Activated naive CD4-positive, alpha-beta T cell treated with anti-CD3 and anti-CD28 coated beads for 36 hours (primary cell): Measurements from ENCODE around the gene MEGF8. TPM values are rescaled to one million over a fixed set of nuclear protein-coding genes. Genes with fewer than 3 reads are reported as not detected.
A peak's percentile ranks its signal among the peaks of the same experiment; 100 is the strongest.

Experiments
- CTCF ChIA-PET: fragments of 350-600 bp; sonication (Branson Sonifier 250); formaldehyde crosslinking; loops from one replicate; lab custom pipeline; 2021; ENCODE audit warnings: antibody characterized with exemption; lab: Charles Lee
- DNase-seq: peaks from one replicate; pipeline ENCODE4 v3.0.0-alpha.2; 2020
- H3K27ac Mint-ChIP-seq: one replicate; pipeline ENCODE4 v1.8.0; 2021; ENCODE audit warnings: mild to moderate bottlenecking, mixed read lengths
- H3K27me3 Mint-ChIP-seq: one replicate; pipeline ENCODE4 v1.8.0; 2021; ENCODE audit warnings: low read depth, mixed read lengths
- H3K36me3 Mint-ChIP-seq: one replicate; pipeline ENCODE4 v1.8.0; 2021; ENCODE audit warnings: low read depth, mixed read lengths
- H3K4me1 Mint-ChIP-seq: one replicate; pipeline ENCODE4 v1.8.0; 2021; ENCODE audit warnings: low read depth, mixed read lengths
- H3K4me3 Mint-ChIP-seq: one replicate; pipeline ENCODE4 v1.8.0; 2021; ENCODE audit warnings: mild to moderate bottlenecking, moderate library complexity, mixed read lengths
- H3K9me3 Mint-ChIP-seq: one replicate; pipeline ENCODE4 v1.8.0; 2021; ENCODE audit warnings: mixed read lengths
- intact Hi-C: fragments of 100-400 bp; cut with micrococcal nuclease; formaldehyde crosslinking; loops from one replicate; pipeline ENCODE4 v1.15.1; 2023
- total RNA-seq, 2 experiments: library from RNA; stranded (reverse); gene quantifications; one replicate each; pipeline ENCODE4 v1.2.3, GENCODE V29; 2021

The MEGF8 gene
- total RNA-seq, 2 experiments from 2014 or later = 3.3 to 4.0 TPM

- Mint-ChIP-seq H3K27ac (no peak overlapping the region), H3K4me3 (no peak overlapping the region), H3K27me3 (no peaks in the 10 kb centered on the region), H3K36me3 (peaks cover 2% of the 10 kb centered on the region), H3K4me1 (no peaks in the 10 kb centered on the region), H3K9me3 (no peaks in the 10 kb centered on the region)
- intact Hi-C loops = no loop called here
- DNase-seq = no peak
- CTCF ChIA-PET = interaction anchor here (0.6 to 0.7 kb wide), 2 partner anchors 30 to 514 kb away, joined by 3 read pairs; no protein-coding TSS in a partner anchor
These were observed 44.7 kb downstream of the MEGF8 start for GRCh38 chr19:42370068-42370520.

- no peak overlapping the region for H3K27ac Mint-ChIP-seq
- intact Hi-C loops = no loop called here
- H3K36me3 Mint-ChIP-seq = peaks cover 2% of the 10 kb centered on the region
- H3K27me3 Mint-ChIP-seq = no peaks in the 10 kb centered on the region
- H3K4me1 Mint-ChIP-seq = no peaks in the 10 kb centered on the region
- H3K4me3 Mint-ChIP-seq = no peak overlapping the region
- H3K9me3 Mint-ChIP-seq = no peaks in the 10 kb centered on the region
- CTCF ChIA-PET = interaction anchor here (0.6 to 1.3 kb wide), 2 partner anchors 49 to 514 kb away, joined by 3 read pairs; no protein-coding TSS in a partner anchor
- no peak for DNase-seq
These were observed 45.3 kb downstream of the MEGF8 start for GRCh38 chr19:42370626-42371175.

- no peak for DNase-seq
- no peak overlapping the region for H3K27ac Mint-ChIP-seq
- H3K27me3 Mint-ChIP-seq = no peaks in the 10 kb centered on the region
- H3K36me3 Mint-ChIP-seq = peaks cover 2% of the 10 kb centered on the region
- no peak overlapping the region for H3K4me3 Mint-ChIP-seq
- H3K9me3 Mint-ChIP-seq = no peaks in the 10 kb centered on the region
- H3K4me1 Mint-ChIP-seq = peaks cover 8% of the 10 kb centered on the region
- CTCF ChIA-PET = no interaction called here
- intact Hi-C loops = no loop called here
These were observed 49.5 kb downstream of the MEGF8 start for GRCh38 chr19:42374826-42375376.

GRCh38 chr19:42375415-42376176 is 50.2 kb downstream of the MEGF8 start:
- DNase-seq = no peak
- Mint-ChIP-seq H3K27me3 (peaks cover 1% of the 10 kb centered on the region), H3K27ac (no peak overlapping the region), H3K9me3 (no peaks in the 10 kb centered on the region), H3K36me3 (peaks cover 2% of the 10 kb centered on the region), H3K4me3 (no peak overlapping the region), H3K4me1 (peaks cover 8% of the 10 kb centered on the region)
- CTCF ChIA-PET = no interaction called here
- intact Hi-C loops = no loop called here

DNA sequence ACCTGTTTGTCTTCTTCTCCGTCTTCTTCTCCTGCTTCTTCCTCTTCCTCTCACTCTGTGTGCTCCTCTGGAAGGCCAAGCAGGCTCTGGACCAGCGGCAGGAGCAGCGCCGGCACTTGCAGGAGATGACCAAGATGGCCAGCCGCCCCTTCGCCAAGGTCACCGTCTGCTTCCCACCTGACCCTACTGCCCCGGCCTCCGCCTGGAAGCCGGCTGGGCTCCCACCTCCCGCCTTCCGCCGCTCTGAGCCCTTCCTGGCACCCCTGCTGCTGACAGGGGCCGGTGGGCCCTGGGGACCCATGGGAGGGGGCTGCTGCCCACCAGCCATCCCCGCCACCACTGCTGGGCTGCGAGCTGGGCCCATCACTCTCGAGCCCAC is 50.7 kb downstream of the MEGF8 start:
- DNase-seq = no peak
- H3K9me3 Mint-ChIP-seq = no peaks in the 10 kb centered on the region
- H3K27me3 Mint-ChIP-seq = peaks cover 4% of the 10 kb centered on the region
- no peak overlapping the region for H3K27ac Mint-ChIP-seq
- H3K4me3 Mint-ChIP-seq = no peak overlapping the region
- H3K4me1 Mint-ChIP-seq = peaks cover 8% of the 10 kb centered on the region
- H3K36me3 Mint-ChIP-seq = peaks cover 2% of the 10 kb centered on the region
- CTCF ChIA-PET = no interaction called here
- intact Hi-C loops = no loop called here

GRCh38 chr19:42378225-42379215 is 53.1 kb downstream of the MEGF8 start:
- no peak overlapping the region for H3K27ac Mint-ChIP-seq
- no peak overlapping the region for H3K4me3 Mint-ChIP-seq
- CTCF ChIA-PET = interaction anchor here (0.6 kb wide), 1 partner anchor 187 kb away, joined by 7 read pairs; no protein-coding TSS in a partner anchor

GRCh38 chr19:42380155-42380554 is 54.7 kb downstream of the MEGF8 start:
- DNase-seq = no peak
- Mint-ChIP-seq H3K27ac (no peak overlapping the region), H3K27me3 (peaks cover 20% of the 10 kb centered on the region), H3K4me3 (no peak overlapping the region), H3K36me3 (no peaks in the 10 kb centered on the region), H3K4me1 (peaks cover 8% of the 10 kb centered on the region), H3K9me3 (no peaks in the 10 kb centered on the region)
- CTCF ChIA-PET = interaction anchor here (0.9 to 1.4 kb wide), 2 partner anchors 38 to 272 kb away, joined by 3 to 4 read pairs; no protein-coding TSS in a partner anchor
- intact Hi-C loops = no loop called here

More at GRCh38 chr19:42378225-42379215, 53.1 kb downstream of the MEGF8 start:
- peaks cover 8% of the 10 kb centered on the region for H3K4me1 Mint-ChIP-seq
- H3K27me3 Mint-ChIP-seq = peaks cover 20% of the 10 kb centered on the region
- intact Hi-C loops = no loop called here
- H3K36me3 Mint-ChIP-seq = peaks cover 2% of the 10 kb centered on the region
- peak; percentile 29 for DNase-seq
- H3K9me3 Mint-ChIP-seq = no peaks in the 10 kb centered on the region

DNA sequence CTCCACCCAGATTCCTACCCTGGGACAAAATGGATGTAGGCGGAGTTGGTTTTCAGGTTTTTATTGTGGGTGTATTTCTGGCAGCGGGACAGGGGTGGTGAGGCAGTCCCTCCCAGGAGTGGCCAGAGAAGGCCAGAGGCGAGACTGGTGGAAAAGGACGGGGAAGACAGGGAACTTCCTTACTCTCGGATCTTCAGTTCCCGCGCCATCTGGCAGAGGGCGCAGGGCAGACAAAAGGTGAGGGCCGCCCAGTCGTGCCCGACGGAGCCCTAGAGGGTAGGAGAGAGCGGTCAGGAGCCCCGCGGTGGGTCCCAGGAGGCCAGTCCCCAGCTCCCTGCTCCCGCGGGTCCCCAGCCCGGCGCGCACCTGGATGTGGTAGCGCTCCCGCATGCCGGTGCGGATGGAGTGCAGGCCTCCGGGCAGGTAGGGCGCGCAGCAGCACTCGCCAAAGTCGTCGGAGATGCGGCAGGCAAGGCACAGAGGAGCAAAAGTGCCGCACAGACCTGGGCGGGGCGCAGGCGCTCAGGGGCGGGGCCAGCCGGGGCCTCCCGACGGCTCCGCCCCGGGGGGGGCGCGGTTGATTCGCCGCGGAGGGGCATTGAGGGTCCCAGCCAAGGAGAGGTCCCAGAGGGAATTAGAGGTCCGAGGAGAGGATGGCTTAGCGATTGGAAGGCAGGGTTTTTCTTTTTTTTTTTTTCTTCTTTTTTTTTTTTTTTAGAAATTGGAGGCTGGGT is 61.7 kb downstream of the MEGF8 start:
- H3K9me3 Mint-ChIP-seq = no peaks in the 10 kb centered on the region
- H3K27ac Mint-ChIP-seq = no peak overlapping the region
- CTCF ChIA-PET = interaction anchor here (0.6 to 0.9 kb wide), 2 partner anchors 10 to 314 kb away, joined by 3 read pairs; no protein-coding TSS in a partner anchor
- no peaks in the 10 kb centered on the region for H3K36me3 Mint-ChIP-seq
- peaks cover 5% of the 10 kb centered on the region for H3K4me1 Mint-ChIP-seq
- intact Hi-C loops = loop anchor here (1.0 kb wide), 2 partner anchors 14 to 46 kb away; no protein-coding TSS in a partner anchor
- H3K4me3 Mint-ChIP-seq = peak overlapping the region; percentile 66
- DNase-seq = peak; percentile 72
- peaks cover 37% of the 10 kb centered on the region for H3K27me3 Mint-ChIP-seq

GRCh38 chr19:42388851-42389489 is 63.5 kb downstream of the MEGF8 start:
- intact Hi-C loops = no loop called here

DNA sequence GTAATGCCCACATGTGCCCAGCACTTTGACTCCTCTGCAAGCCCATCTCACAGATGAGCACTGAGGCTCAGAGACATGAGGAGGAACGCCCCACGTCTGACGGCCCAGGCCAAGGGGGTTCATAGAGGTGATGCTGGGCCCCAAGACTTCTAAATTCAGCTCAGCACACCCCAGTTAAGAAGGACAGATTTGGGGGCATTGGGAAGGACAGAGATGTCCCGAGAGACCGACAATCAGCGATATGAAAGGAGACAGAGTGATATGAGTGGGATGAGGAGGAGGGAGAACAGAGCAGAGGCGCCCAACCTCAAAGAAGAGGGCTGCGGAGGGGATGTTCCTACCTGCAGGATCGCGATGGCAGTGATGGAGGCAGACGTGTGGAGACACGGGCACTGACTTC is 64.5 kb downstream of the MEGF8 start, which contains the start of gene CNFN:
TSS of gene CNFN (minus strand) at position 399 of the 400 bp plus-strand sequence. CDS start 1,260 bp downstream, outside the sequence.
- H3K9me3 Mint-ChIP-seq = no peaks in the 10 kb centered on the region
- intact Hi-C loops = no loop called here
- H3K27ac Mint-ChIP-seq = no peak within 1 kb of the TSS
- DNase-seq = no peak
- peaks cover 5% of the 10 kb centered on the region for H3K4me1 Mint-ChIP-seq
- H3K27me3 Mint-ChIP-seq = peaks cover 26% of the 10 kb centered on the region
- no peak within 1 kb of the TSS for H3K4me3 Mint-ChIP-seq
- CTCF ChIA-PET = no interaction called here
- no peaks in the 10 kb centered on the region for H3K36me3 Mint-ChIP-seq

More at GRCh38 chr19:42388851-42389489, 63.5 kb downstream of the MEGF8 start:
- H3K36me3 Mint-ChIP-seq = no peaks in the 10 kb centered on the region
- H3K4me1 Mint-ChIP-seq = peaks cover 5% of the 10 kb centered on the region
- H3K4me3 Mint-ChIP-seq = no peak overlapping the region
- peaks cover 26% of the 10 kb centered on the region for H3K27me3 Mint-ChIP-seq
- CTCF ChIA-PET = interaction anchor here (0.8 kb wide), 1 partner anchor 11 kb away, joined by 3 read pairs; no protein-coding TSS in a partner anchor
- no peak for DNase-seq
- H3K9me3 Mint-ChIP-seq = no peaks in the 10 kb centered on the region
- H3K27ac Mint-ChIP-seq = no peak overlapping the region

GRCh38 chr19:42392165-42392564 is 66.7 kb downstream of the MEGF8 start:
- DNase-seq = no peak
- Mint-ChIP-seq H3K4me1 (peaks cover 8% of the 10 kb centered on the region), H3K27me3 (peaks cover 18% of the 10 kb centered on the region), H3K9me3 (no peaks in the 10 kb centered on the region), H3K27ac (no peak overlapping the region), H3K36me3 (no peaks in the 10 kb centered on the region), H3K4me3 (no peak overlapping the region)
- CTCF ChIA-PET = no interaction called here
- intact Hi-C loops = no loop called here
